Ishikawa (cell line): Measurements from ENCODE around the gene MYO5B.

Experiments used
- CEBPB ChIP-seq: IDR thresholded peaks from 2 replicates; pipeline ENCODE4 v1.6.1; 2012
- CREB1 ChIP-seq: IDR thresholded peaks from 2 replicates; pipeline ENCODE4 v1.6.1; 2012; ENCODE audit warnings: low read depth
- EGR1 ChIP-seq: IDR thresholded peaks from 2 replicates; pipeline ENCODE4 v1.6.1; 2012
- EP300 ChIP-seq: IDR thresholded peaks from 2 replicates; pipeline ENCODE4 v1.6.1; 2012; ENCODE audit warnings: borderline replicate concordance
- FOXM1 ChIP-seq: IDR thresholded peaks from 2 replicates; pipeline ENCODE4 v1.6.1; 2012; ENCODE audit warnings: low read depth, borderline replicate concordance
- MAX ChIP-seq: IDR thresholded peaks from 2 replicates; pipeline ENCODE4 v1.6.1; 2012
- NFIC ChIP-seq: IDR thresholded peaks from 2 replicates; pipeline ENCODE4 v1.6.1; 2012
- RAD21 ChIP-seq: IDR thresholded peaks from 2 replicates; pipeline ENCODE4 v1.6.1; 2012; ENCODE audit warnings: low read depth
- TAF1 ChIP-seq: IDR thresholded peaks from 2 replicates; pipeline ENCODE4 v1.6.1; 2012; ENCODE audit warnings: low read depth, mild to moderate bottlenecking
- TCF12 ChIP-seq: IDR thresholded peaks from 2 replicates; pipeline ENCODE4 v1.6.1; 2012; ENCODE audit warnings: low read depth
- TEAD4 ChIP-seq: IDR thresholded peaks from 2 replicates; pipeline ENCODE4 v1.6.1; 2012
- YY1 ChIP-seq: IDR thresholded peaks from 2 replicates; pipeline ENCODE4 v1.6.1; 2012; ENCODE audit warnings: low read depth
- ZBTB7A ChIP-seq: IDR thresholded peaks from 2 replicates; pipeline ENCODE4 v1.6.1; 2012; ENCODE audit warnings: low read depth
- TF ChIP-seq, protein P1 (sequence below): IDR thresholded peaks from 2 replicates; pipeline ENCODE4 v1.6.1; 2012
- TF ChIP-seq, protein P2 (sequence below): IDR thresholded peaks from 2 replicates; pipeline ENCODE4 v1.6.1; 2012; ENCODE audit warnings: low read depth, mild to moderate bottlenecking

MYO5B gene

GRCh38 chr18:49963217-49963616, 231.7 kb downstream of the MYO5B start:
- no peak for TF ChIP-seq EGR1
- TF ChIP-seq TAF1: no peak
- TF ChIP-seq TCF12: no peak
- TF ChIP-seq, protein P1, sequence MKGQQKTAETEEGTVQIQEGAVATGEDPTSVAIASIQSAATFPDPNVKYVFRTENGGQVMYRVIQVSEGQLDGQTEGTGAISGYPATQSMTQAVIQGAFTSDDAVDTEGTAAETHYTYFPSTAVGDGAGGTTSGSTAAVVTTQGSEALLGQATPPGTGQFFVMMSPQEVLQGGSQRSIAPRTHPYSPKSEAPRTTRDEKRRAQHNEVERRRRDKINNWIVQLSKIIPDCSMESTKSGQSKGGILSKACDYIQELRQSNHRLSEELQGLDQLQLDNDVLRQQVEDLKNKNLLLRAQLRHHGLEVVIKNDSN: no peak
- no peak for TF ChIP-seq TEAD4
- no peak for TF ChIP-seq ZBTB7A
- no peak for TF ChIP-seq MAX

GRCh38 chr18:49961271-49961670, 233.7 kb downstream of the MYO5B start:
- TF ChIP-seq RAD21 (no peak), EP300 (no peak), ZBTB7A (no peak), MAX (no peak), NFIC (no peak), YY1 (no peak), TAF1 (no peak), TEAD4 (no peak), FOXM1 (no peak), CREB1 (no peak), CEBPB (no peak), TCF12 (no peak), EGR1 (no peak)
- TF ChIP-seq, protein P2, sequence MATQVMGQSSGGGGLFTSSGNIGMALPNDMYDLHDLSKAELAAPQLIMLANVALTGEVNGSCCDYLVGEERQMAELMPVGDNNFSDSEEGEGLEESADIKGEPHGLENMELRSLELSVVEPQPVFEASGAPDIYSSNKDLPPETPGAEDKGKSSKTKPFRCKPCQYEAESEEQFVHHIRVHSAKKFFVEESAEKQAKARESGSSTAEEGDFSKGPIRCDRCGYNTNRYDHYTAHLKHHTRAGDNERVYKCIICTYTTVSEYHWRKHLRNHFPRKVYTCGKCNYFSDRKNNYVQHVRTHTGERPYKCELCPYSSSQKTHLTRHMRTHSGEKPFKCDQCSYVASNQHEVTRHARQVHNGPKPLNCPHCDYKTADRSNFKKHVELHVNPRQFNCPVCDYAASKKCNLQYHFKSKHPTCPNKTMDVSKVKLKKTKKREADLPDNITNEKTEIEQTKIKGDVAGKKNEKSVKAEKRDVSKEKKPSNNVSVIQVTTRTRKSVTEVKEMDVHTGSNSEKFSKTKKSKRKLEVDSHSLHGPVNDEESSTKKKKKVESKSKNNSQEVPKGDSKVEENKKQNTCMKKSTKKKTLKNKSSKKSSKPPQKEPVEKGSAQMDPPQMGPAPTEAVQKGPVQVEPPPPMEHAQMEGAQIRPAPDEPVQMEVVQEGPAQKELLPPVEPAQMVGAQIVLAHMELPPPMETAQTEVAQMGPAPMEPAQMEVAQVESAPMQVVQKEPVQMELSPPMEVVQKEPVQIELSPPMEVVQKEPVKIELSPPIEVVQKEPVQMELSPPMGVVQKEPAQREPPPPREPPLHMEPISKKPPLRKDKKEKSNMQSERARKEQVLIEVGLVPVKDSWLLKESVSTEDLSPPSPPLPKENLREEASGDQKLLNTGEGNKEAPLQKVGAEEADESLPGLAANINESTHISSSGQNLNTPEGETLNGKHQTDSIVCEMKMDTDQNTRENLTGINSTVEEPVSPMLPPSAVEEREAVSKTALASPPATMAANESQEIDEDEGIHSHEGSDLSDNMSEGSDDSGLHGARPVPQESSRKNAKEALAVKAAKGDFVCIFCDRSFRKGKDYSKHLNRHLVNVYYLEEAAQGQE: no peak
- TF ChIP-seq, protein P1: no peak

DNA sequence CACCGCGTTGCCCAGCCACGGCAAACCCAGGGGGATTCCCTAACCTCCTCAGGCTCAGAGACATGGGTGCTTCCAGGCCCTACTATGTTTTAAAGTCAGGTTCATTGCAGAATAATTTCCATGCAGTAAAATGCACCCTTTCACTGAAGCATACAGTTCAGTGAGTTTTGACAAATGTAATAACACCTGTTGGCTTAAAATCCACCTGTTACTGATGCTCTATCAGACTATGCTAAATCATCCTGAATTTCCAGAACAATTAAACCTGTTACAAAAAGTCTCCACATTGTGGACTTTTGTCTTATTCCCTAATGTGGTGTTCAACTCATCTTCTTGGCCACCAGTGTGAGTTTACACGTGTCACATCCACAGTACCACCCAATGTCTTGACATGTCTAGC, 234.6 kb downstream of the MYO5B start:
- TF ChIP-seq, protein P2: no peak
- no peak for TF ChIP-seq EP300
- TF ChIP-seq NFIC: no peak
- TF ChIP-seq, protein P1: no peak
- no peak for TF ChIP-seq TEAD4
- no peak for TF ChIP-seq TAF1
- no peak for TF ChIP-seq YY1

GRCh38 chr18:49959176-49959575, 235.8 kb downstream of the MYO5B start:
- TF ChIP-seq, protein P2: no peak
- no peak for TF ChIP-seq FOXM1
- no peak for TF ChIP-seq RAD21
- no peak for TF ChIP-seq TAF1
- TF ChIP-seq, protein P1: no peak
- no peak for TF ChIP-seq CREB1
- TF ChIP-seq EGR1: no peak
- TF ChIP-seq NFIC: no peak
- TF ChIP-seq CEBPB: no peak
- TF ChIP-seq TEAD4: no peak
- no peak for TF ChIP-seq EP300
- TF ChIP-seq ZBTB7A: no peak
- TF ChIP-seq YY1: no peak
